Fibroblast of lung (primary cell): ENCODE data around the gene CDCP1. TPM values are rescaled to one million over a fixed set of nuclear protein-coding genes. Genes with fewer than 3 reads are reported as not detected.

ENCODE experiments used
- DNase-seq, 2 donors: peaks; one replicate each; pipeline versions ENCODE4 v3.0.0 to v3.0.0-alpha.2; 2010; ENCODE audit warnings: low read depth in 2 of 2
- H2AFZ ChIP-seq: 2 replicates; pipeline ENCODE4 v1.5.1; 2012; ENCODE audit warnings: low read length, control low read depth, inconsistent platforms
- H3K27ac ChIP-seq: 2 replicates; pipeline ENCODE4 v1.5.1; 2011; ENCODE audit warnings: low read length, control low read depth; ENCODE audit not compliant: insufficient read depth
- H3K27me3 ChIP-seq: 2 replicates; pipeline ENCODE4 v1.5.1; 2011; ENCODE audit warnings: mild to moderate bottlenecking, low read length; ENCODE audit not compliant: control insufficient read depth, insufficient read depth
- H3K36me3 ChIP-seq: 2 replicates; pipeline ENCODE4 v1.5.1; 2011; ENCODE audit warnings: low read length; ENCODE audit not compliant: control insufficient read depth, insufficient read depth
- H3K4me1 ChIP-seq: 2 replicates; pipeline ENCODE4 v1.5.1; 2011; ENCODE audit warnings: low read length; ENCODE audit not compliant: control insufficient read depth, insufficient read depth; ENCODE audit errors: extremely low read depth
- H3K4me2 ChIP-seq: 2 replicates; pipeline ENCODE4 v1.5.1; 2011; ENCODE audit warnings: low read length, control low read depth; ENCODE audit not compliant: insufficient read depth; ENCODE audit errors: extremely low read depth
- H3K4me3 ChIP-seq, 4 experiments: fragments of 200-600 bp in 1 of 4; sonication (generic) in 1 of 4; replicated peaks in 1 of 4; 2 replicates each; pipeline ENCODE4 v1.5.1; 2011 to 2016; ENCODE audit warnings: low read length in 4 of 4, low read depth in 3 of 4, mild to moderate bottlenecking in 3 of 4, control low read depth in 2 of 4, inconsistent platforms in 1 of 4, mixed read lengths in 1 of 4; ENCODE audit not compliant: insufficient read depth in 1 of 4; ENCODE audit errors: control extremely low read depth in 1 of 4
- H3K79me2 ChIP-seq: 2 replicates; pipeline ENCODE4 v1.5.1; 2012; ENCODE audit warnings: mild to moderate bottlenecking, low read length, inconsistent platforms; ENCODE audit not compliant: control insufficient read depth, insufficient read depth
- H3K9ac ChIP-seq: 2 replicates; pipeline ENCODE4 v1.5.1; 2011; ENCODE audit warnings: mild to moderate bottlenecking, low read length, control low read depth; ENCODE audit not compliant: insufficient read depth
- H3K9me3 ChIP-seq: 2 replicates; pipeline ENCODE4 v1.5.1; 2012; ENCODE audit warnings: low read depth, low read length; ENCODE audit not compliant: control insufficient read depth, insufficient read depth
- H4K20me1 ChIP-seq: 2 replicates; pipeline ENCODE4 v1.5.1; 2011; ENCODE audit warnings: low read length; ENCODE audit not compliant: control insufficient read depth, insufficient read depth; ENCODE audit errors: extremely low read depth
- EZH2 ChIP-seq: IDR thresholded peaks from 2 replicates; pipeline ENCODE4 v1.5.1; 2012; ENCODE audit warnings: low read length, control low read depth, mild to moderate bottlenecking; ENCODE audit errors: missing control alignments
- polyA plus RNA-seq, 2 donors: library from polyadenylated mRNA; depleted of rRNA in 1 of 2; stranded (reverse) in 1 of 2; unstranded in 1 of 2; fragments of >200 nt; gene quantifications; 2 replicates each; pipeline ENCODE4 v1.2.1, GENCODE V29; 2011 to 2012; ENCODE audit warnings: missing spikeins in 1 of 2
- total RNA-seq: library from RNA; depleted of rRNA; stranded (reverse); fragments of >200 nt; gene quantifications from 2 replicates; pipeline ENCODE4 v1.2.1, GENCODE V29; 2014
- TF ChIP-seq, protein P1 (sequence below), 2 donors: IDR thresholded peaks in 1 of 2; conservative IDR thresholded peaks in 1 of 2; 1 replicate in 1 of 2; 2 replicates in 1 of 2; pipeline ENCODE4 v1.5.1; 2011 to 2012; ENCODE audit warnings: low read length in 2 of 2, control low read depth in 1 of 2, inconsistent platforms in 1 of 2, low read depth in 1 of 2, mild to moderate bottlenecking in 1 of 2

CDCP1 gene
- total and polyA plus RNA-seq, 2 donors (not counting 1 experiment from before 2014, with no cell fraction given) = 25.6 to 56.1 TPM

- Histone ChIP-seq H3K79me2 (no peaks in the 10 kb centered on the region), H2AFZ (peak overlapping the region; percentile 58), H3K4me3 (peak overlapping the region in 1 of 4 experiments; percentile 28), H3K9me3 (no peaks in the 10 kb centered on the region), H3K9ac (peak overlapping the region; percentile 32), H3K27ac (peak overlapping the region; percentile 89), H4K20me1 (no peaks in the 10 kb centered on the region), H3K36me3 (no peaks in the 10 kb centered on the region), H3K4me1 (peaks cover 12% of the 10 kb centered on the region), H3K4me2 (peak overlapping the region; percentile 69), H3K27me3 (no peaks in the 10 kb centered on the region)
- TF ChIP-seq, protein P1, sequence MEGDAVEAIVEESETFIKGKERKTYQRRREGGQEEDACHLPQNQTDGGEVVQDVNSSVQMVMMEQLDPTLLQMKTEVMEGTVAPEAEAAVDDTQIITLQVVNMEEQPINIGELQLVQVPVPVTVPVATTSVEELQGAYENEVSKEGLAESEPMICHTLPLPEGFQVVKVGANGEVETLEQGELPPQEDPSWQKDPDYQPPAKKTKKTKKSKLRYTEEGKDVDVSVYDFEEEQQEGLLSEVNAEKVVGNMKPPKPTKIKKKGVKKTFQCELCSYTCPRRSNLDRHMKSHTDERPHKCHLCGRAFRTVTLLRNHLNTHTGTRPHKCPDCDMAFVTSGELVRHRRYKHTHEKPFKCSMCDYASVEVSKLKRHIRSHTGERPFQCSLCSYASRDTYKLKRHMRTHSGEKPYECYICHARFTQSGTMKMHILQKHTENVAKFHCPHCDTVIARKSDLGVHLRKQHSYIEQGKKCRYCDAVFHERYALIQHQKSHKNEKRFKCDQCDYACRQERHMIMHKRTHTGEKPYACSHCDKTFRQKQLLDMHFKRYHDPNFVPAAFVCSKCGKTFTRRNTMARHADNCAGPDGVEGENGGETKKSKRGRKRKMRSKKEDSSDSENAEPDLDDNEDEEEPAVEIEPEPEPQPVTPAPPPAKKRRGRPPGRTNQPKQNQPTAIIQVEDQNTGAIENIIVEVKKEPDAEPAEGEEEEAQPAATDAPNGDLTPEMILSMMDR (conservative IDR thresholded peaks at IDR 0.05 in 1 of 2, IDR thresholded peaks at IDR 0.05 in 1 of 2; ENCODE audit: low read depth in 1 of 2, low read length in 2 of 2) = no peak
- no peak for TF ChIP-seq EZH2
- peak; percentile 88 to 98 for DNase-seq
Measured at GRCh38 chr3:45167011-45167911, 21.1 kb upstream of the CDCP1 start.

DNA sequence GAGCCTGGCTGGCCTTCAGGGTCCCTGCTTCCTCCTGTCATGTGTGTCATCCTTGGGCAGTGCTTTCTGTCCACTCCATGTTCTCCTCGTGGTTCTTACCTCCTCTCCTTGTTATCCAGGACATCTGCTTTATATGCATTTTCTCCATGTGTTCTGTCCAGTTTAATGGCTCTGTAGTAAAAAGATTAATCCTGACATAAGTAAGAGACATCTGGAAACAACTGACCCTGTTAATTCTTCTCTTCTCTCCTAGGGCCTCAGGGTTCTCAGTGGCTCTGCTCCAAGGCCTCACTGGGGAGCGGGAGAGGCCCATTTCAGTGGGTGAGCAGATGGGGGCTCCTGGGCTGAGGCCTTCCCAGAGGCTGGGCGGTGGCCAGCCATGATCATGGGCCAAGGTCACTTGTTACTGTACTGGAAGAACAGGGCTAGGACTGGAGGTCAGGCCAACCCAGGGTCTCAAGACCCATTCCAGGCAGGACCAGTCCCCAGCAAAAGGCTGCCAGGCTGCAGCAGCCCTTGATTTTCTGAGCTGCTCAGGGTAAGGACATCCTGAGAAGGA lies 20.2 kb upstream of the CDCP1 start:
- DNase-seq = no peak
- Histone ChIP-seq H2AFZ (no peak overlapping the region), H3K79me2 (no peaks in the 10 kb centered on the region), H3K27me3 (no peaks in the 10 kb centered on the region), H3K9ac (no peak overlapping the region), H3K36me3 (no peaks in the 10 kb centered on the region), H3K9me3 (no peaks in the 10 kb centered on the region), H4K20me1 (no peaks in the 10 kb centered on the region), H3K4me2 (no peak overlapping the region), H3K4me3 (no peak overlapping the region), H3K4me1 (peaks cover 12% of the 10 kb centered on the region), H3K27ac (peak overlapping the region; percentile 89)
- TF ChIP-seq EZH2 = no peak
- TF ChIP-seq, protein P1 (conservative IDR thresholded peaks at IDR 0.05 in 1 of 2, IDR thresholded peaks at IDR 0.05 in 1 of 2; ENCODE audit: low read depth in 1 of 2, low read length in 2 of 2) = no peak

GRCh38 chr3:45165497-45166283 lies 19.5 kb upstream of the CDCP1 start:
- peaks cover 12% of the 10 kb centered on the region for H3K4me1 ChIP-seq
- H3K79me2 ChIP-seq = no peaks in the 10 kb centered on the region
- H4K20me1 ChIP-seq = no peaks in the 10 kb centered on the region
- H3K36me3 ChIP-seq = no peaks in the 10 kb centered on the region
- TF ChIP-seq, protein P1 (conservative IDR thresholded peaks at IDR 0.05 in 1 of 2, IDR thresholded peaks at IDR 0.05 in 1 of 2; ENCODE audit: low read depth in 1 of 2, low read length in 2 of 2) = no peak
- no peak for TF ChIP-seq EZH2
- no peak overlapping the region for H2AFZ ChIP-seq
- peak in 1 of 2 donors; percentile 31 for DNase-seq
- H3K9ac ChIP-seq = no peak overlapping the region
- no peak overlapping the region for H3K4me2 ChIP-seq
- H3K4me3 ChIP-seq = no peak overlapping the region
- H3K27ac ChIP-seq = no peak overlapping the region
- no peaks in the 10 kb centered on the region for H3K27me3 ChIP-seq
- H3K9me3 ChIP-seq = no peaks in the 10 kb centered on the region
